HFF-Myc (cell line): Measurements from ENCODE around the gene ST6GAL2.

Experiments
- DNase-seq: peaks from one replicate; pipeline ENCODE4 v3.0.0-alpha.2; 2011; ENCODE audit warnings: low read depth; ENCODE audit errors: extremely low read depth
- H3K4me3 ChIP-seq: replicated peaks from 2 replicates; pipeline ENCODE4 v1.5.1; 2011; ENCODE audit warnings: low read depth, mild to moderate bottlenecking, control low read depth, low read length
- TF ChIP-seq, protein P1 (sequence below): IDR thresholded peaks from 2 replicates; pipeline ENCODE4 v1.5.1; 2012; ENCODE audit warnings: mild to moderate bottlenecking, low read depth, low read length, control low read depth; ENCODE audit errors: missing control alignments

ST6GAL2 gene

GRCh38 chr2:106797494-106797893 lies 88.5 kb downstream of the ST6GAL2 start:
- no peak overlapping the region for H3K4me3 ChIP-seq
- no peak for DNase-seq
- TF ChIP-seq, protein P1, sequence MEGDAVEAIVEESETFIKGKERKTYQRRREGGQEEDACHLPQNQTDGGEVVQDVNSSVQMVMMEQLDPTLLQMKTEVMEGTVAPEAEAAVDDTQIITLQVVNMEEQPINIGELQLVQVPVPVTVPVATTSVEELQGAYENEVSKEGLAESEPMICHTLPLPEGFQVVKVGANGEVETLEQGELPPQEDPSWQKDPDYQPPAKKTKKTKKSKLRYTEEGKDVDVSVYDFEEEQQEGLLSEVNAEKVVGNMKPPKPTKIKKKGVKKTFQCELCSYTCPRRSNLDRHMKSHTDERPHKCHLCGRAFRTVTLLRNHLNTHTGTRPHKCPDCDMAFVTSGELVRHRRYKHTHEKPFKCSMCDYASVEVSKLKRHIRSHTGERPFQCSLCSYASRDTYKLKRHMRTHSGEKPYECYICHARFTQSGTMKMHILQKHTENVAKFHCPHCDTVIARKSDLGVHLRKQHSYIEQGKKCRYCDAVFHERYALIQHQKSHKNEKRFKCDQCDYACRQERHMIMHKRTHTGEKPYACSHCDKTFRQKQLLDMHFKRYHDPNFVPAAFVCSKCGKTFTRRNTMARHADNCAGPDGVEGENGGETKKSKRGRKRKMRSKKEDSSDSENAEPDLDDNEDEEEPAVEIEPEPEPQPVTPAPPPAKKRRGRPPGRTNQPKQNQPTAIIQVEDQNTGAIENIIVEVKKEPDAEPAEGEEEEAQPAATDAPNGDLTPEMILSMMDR = no peak

DNA sequence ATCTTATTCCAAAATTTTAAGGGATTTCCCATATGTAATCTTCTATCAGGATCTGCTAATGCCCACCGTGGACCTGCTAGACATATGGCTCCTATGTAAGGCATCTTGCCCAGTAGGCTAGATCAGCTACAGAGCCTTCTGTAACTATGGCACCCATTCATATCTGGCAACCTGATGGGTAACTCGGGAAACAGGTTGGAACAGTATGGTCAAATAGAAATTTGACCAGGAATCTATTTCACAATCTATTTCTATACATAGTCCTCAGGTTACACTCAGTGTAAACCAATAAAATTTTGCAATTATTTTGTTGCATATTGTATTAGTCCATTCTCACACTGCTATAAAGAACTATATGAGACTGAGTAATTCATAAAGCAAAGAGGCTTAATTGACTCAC lies 93.3 kb downstream of the ST6GAL2 start:
- TF ChIP-seq, protein P1 = no peak
- no peak overlapping the region for H3K4me3 ChIP-seq
- DNase-seq = no peak

DNA sequence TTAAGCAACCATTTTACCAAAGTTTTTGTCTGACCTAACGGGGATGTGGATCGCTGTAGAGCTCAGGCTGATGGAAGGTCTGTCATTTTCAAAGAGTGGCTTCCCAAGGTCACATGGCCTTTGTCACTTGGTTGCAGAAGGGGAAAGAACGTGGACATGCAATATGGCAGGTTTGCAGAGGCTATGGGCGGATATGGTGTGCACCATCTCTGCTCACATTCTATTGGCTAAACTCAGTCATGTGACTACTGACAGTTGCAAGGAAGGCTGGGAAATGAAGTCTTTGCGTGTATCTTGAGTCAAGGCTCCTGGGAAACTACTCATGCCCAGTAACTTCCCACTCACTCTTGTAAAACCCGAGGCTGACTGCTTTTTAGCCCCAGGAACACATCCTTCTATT lies 96.8 kb downstream of the ST6GAL2 start:
- no peak overlapping the region for H3K4me3 ChIP-seq
- TF ChIP-seq, protein P1 = no peak
- no peak for DNase-seq

- DNase-seq = no peak
- TF ChIP-seq, protein P1 = no peak
- H3K4me3 ChIP-seq = no peak overlapping the region
Measured at GRCh38 chr2:106782681-106783080, 103.3 kb downstream of the ST6GAL2 start.

GRCh38 chr2:106781196-106781595 lies 104.8 kb downstream of the ST6GAL2 start:
- TF ChIP-seq, protein P1 = no peak
- H3K4me3 ChIP-seq = no peak overlapping the region
- no peak for DNase-seq

DNA sequence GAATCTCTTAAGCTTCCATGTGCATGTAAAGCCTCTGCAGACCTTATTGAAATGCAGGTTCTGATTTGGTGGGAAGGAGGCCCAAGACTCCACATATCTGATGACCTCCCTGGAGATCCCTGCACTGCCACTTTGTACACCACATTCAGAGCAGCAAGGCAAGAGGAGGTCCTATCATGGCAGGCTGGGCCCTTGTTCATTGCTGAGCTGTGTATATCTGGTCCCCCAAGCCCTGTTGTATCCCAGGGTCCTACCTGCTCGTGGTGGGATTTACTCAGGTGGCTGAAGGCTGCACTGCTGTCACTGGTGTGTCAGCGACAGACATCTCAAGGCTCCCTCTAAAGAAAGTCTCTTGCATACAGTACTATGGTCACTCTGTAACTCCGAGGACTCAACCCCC lies 114.2 kb downstream of the ST6GAL2 start:
- TF ChIP-seq, protein P1 = no peak
- H3K4me3 ChIP-seq = no peak overlapping the region
- no peak for DNase-seq

- DNase-seq = no peak
- H3K4me3 ChIP-seq = no peak overlapping the region
- TF ChIP-seq, protein P1 = no peak
Measured at GRCh38 chr2:106770986-106771385, 115.0 kb downstream of the ST6GAL2 start.
